Activated naive CD4-positive, alpha-beta T cell treated with anti-CD3 and anti-CD28 coated beads, Interleukin-2, amount 50 U/mL, for 24 hours (primary cell): Measurements from ENCODE around the gene NPRL2.
A peak's percentile ranks its signal among the peaks of the same experiment; 100 is the strongest.

Experiments
- H3K27ac Mint-ChIP-seq: one replicate; pipeline ENCODE4 v1.8.0; 2021; ENCODE audit warnings: mild to moderate bottlenecking, mixed read lengths
- H3K27me3 Mint-ChIP-seq: one replicate; pipeline ENCODE4 v1.8.0; 2021; ENCODE audit warnings: mixed read lengths
- H3K36me3 Mint-ChIP-seq: one replicate; pipeline ENCODE4 v1.8.0; 2021; ENCODE audit warnings: mixed read lengths
- H3K4me1 Mint-ChIP-seq: one replicate; pipeline ENCODE4 v1.8.0; 2021; ENCODE audit warnings: mixed read lengths
- H3K4me3 Mint-ChIP-seq: one replicate; pipeline ENCODE4 v1.8.0; 2021; ENCODE audit warnings: mild to moderate bottlenecking, mixed read lengths
- H3K9me3 Mint-ChIP-seq: one replicate; pipeline ENCODE4 v1.8.0; 2021; ENCODE audit warnings: mixed read lengths

The NPRL2 gene

GRCh38 chr3:50350527-50351322, at the start of gene NPRL2, which contains the start of gene CYB561D2:
Gene NPRL2 (minus strand): TSS chr3:50350775. CDS start chr3:50350652, 123 bp downstream.
Gene CYB561D2 (plus strand): TSS chr3:50350862. CDS start chr3:50351434, 572 bp downstream.
- Mint-ChIP-seq H3K9me3 (no peaks in the 10 kb centered on the region), H3K27ac (peak within 1 kb of the TSS; percentile 91), H3K4me1 (peaks cover 58% of the 10 kb centered on the region), H3K4me3 (peak within 1 kb of the TSS; percentile 90), H3K27me3 (no peaks in the 10 kb centered on the region), H3K36me3 (peaks cover 2% of the 10 kb centered on the region)

DNA sequence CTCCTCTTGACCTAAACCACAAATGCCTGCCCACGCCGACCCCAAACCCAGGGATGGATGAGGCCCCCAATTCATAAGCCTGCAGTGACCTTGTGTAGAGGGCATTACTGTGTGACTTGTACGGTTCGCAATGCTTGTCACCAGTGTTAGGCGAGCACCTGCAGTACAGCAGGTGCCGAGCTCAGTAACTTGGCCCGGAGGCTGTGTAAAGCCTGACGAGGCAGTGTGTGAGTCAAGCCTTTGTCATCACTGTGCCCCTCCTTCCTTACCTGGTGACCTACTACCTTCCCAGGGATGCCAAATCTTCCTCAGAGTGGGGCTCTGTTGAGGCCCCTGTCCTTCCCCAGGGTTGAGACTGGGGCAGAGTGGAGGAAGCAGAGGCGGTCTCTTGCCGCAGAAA, 45.9 kb upstream of the NPRL2 start:
- H3K4me1 Mint-ChIP-seq, result peaks cover 3% of the 10 kb centered on the region
- H3K27me3 Mint-ChIP-seq, result no peaks in the 10 kb centered on the region
- H3K9me3 Mint-ChIP-seq, result no peaks in the 10 kb centered on the region
- no peak overlapping the region for H3K27ac Mint-ChIP-seq
- no peaks in the 10 kb centered on the region for H3K36me3 Mint-ChIP-seq
- no peak overlapping the region for H3K4me3 Mint-ChIP-seq

DNA sequence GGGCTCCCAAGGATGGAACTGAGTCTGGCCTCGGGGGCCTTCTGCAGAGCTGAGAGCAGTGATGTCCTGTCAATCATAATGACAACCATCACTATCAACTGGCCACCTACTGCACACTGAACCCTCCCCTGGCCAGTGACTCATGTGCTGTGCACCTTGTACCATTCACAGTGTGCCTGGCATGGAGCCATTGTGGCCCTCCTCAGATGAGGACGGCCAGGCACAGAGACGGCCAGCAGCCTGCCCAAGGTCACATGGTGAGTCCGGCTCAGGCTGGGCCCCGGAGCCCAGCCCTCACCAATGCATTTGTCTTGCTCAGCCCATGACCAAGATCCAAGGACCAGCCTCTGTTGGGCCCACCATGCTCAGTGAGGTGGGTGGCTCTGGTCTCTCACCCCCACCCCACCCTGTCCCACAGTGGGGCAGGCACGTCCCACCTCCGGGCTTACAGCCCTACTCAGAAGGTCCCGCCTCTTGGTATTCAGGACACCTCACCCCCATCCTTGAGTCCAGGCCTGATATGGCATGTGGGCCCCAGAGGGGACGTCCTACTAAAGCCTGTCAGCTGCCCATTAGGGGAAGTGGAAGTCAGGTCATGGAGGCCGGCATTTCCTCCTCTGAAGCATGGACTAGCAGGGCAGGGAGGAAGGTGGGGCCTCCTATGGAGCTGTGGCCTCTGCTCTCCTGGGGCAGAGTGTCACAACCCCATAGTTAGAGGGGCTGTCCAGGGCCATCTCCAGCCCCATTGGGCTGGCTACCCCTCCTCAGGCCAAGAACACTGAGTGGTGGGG, 44.7 kb upstream of the NPRL2 start:
- Mint-ChIP-seq H3K9me3 (no peaks in the 10 kb centered on the region), H3K27me3 (no peaks in the 10 kb centered on the region), H3K4me3 (no peak overlapping the region), H3K27ac (no peak overlapping the region), H3K4me1 (peaks cover 3% of the 10 kb centered on the region), H3K36me3 (no peaks in the 10 kb centered on the region)

DNA sequence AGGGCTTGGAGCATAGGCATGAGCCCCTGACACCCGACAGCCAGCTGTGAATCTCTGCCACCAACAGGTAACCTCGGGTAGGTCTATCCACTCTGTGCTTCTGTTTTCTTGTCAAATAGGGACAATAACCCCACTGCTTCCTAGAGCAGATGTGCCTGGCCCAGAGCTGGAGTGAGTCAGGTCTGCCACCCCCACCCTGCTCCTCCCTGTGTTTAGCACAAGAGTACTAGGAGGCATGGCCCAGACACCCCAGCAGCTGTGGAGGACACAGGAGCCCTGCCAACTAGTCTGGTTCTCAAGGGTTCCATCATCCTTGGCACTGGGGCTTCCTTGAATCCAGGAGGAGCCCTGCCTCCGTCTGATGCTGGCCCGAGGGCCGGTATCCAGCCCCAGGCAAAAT, 42.5 kb upstream of the NPRL2 start:
- H3K27me3 Mint-ChIP-seq, result no peaks in the 10 kb centered on the region
- H3K27ac Mint-ChIP-seq, result no peak overlapping the region
- peaks cover 3% of the 10 kb centered on the region for H3K4me1 Mint-ChIP-seq
- no peaks in the 10 kb centered on the region for H3K9me3 Mint-ChIP-seq
- no peaks in the 10 kb centered on the region for H3K36me3 Mint-ChIP-seq
- H3K4me3 Mint-ChIP-seq, result no peak overlapping the region

GRCh38 chr3:50392101-50392715, 41.6 kb upstream of the NPRL2 start:
- peaks cover 3% of the 10 kb centered on the region for H3K4me1 Mint-ChIP-seq
- H3K27me3 Mint-ChIP-seq, result no peaks in the 10 kb centered on the region

DNA sequence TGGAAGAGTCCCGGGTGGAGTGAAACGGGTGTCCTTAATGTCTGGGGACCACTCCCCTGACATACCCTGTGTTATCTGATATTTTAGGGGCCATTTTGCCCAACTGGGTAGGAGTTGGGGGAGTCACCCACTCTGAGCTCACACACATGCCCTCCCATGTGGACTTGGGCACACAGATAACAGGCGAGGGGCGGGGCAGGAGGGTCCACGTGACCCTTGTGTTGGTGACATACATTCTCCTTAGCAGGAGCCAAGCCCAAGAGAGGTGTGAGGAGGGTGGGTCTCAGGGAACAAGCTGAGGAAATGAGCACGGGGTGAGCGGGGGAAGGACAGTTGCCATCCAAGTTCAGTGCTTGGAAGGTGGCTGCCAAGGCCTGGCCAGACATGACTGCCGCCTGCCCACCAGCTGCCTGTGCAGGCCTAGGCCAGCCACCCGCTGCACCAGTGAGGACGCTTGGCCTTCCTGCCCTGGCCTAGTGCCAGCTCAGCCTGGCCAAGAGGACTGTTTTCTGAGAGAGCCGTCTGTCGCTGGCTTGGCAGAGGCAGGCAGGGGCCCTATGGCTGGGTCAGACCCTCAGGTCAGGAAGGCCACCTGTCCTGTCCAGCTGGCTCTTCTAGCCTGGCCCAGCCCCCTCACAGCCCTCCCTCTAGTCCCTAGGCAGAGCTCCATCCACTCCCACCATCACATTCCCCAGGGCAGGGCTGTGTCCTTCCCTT, 40.1 kb upstream of the NPRL2 start:
- H3K4me1 Mint-ChIP-seq, result peaks cover 3% of the 10 kb centered on the region
- H3K27me3 Mint-ChIP-seq, result no peaks in the 10 kb centered on the region
- no peak overlapping the region for H3K4me3 Mint-ChIP-seq
- H3K36me3 Mint-ChIP-seq, result no peaks in the 10 kb centered on the region
- no peak overlapping the region for H3K27ac Mint-ChIP-seq
- H3K9me3 Mint-ChIP-seq, result no peaks in the 10 kb centered on the region

More at GRCh38 chr3:50392101-50392715, 41.6 kb upstream of the NPRL2 start:
- Mint-ChIP-seq H3K36me3 (no peaks in the 10 kb centered on the region), H3K27ac (no peak overlapping the region), H3K4me3 (no peak overlapping the region), H3K9me3 (no peaks in the 10 kb centered on the region)

DNA sequence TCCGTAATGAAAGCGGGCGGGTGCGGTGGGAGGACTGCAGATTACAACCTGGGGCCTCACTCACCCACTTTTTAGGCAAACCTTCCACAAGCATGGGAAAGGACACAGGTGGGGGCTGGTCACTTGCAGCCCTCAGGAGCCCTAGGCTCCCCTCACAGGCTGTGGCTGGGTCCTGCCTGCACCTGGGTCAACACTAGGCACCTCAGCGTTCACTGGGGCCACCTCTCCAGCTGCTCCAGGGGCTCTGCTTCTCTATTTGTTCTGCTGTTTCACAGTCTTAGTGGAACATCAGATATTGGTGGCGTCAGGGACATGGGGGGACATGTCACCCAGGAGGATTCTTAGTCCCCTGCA, 38.8 kb upstream of the NPRL2 start:
- Mint-ChIP-seq H3K36me3 (no peaks in the 10 kb centered on the region), H3K4me1 (peaks cover 3% of the 10 kb centered on the region), H3K4me3 (no peak overlapping the region), H3K27me3 (no peaks in the 10 kb centered on the region), H3K27ac (no peak overlapping the region), H3K9me3 (no peaks in the 10 kb centered on the region)

DNA sequence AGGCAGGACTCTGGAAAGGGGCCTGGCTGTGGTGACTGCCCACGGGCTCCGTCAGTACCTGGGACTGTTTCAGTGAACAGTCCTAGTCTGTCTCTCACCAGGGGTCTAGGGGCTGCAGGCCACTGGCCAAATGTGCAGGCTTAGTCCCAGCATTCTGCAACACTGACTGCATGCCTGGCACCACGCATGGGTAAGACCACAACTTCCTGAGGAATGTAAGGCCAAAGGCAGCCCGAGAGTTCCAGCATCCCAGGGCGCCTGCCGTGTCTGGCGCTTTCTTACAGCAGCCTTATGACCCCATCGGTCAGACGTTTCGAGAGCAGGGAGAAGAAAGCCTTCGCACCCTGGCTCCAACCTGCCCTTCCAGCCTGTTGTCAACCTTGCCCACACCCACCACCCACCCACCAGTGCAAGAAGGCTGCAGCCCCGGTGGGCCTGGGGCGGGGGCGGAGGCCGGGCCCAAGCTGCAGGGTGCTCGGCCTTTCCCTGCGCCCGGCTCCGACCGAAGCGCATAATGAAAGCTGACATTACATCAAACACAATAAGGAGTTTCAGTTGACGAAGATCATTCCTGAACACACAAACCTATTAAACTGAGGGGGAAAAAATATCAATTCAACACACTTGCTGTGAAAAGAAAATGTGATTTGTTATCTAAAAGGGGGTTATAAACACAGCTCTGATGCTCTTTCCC, 38.3 kb upstream of the NPRL2 start:
- peaks cover 3% of the 10 kb centered on the region for H3K4me1 Mint-ChIP-seq
- no peaks in the 10 kb centered on the region for H3K9me3 Mint-ChIP-seq
- no peak overlapping the region for H3K4me3 Mint-ChIP-seq
- H3K36me3 Mint-ChIP-seq, result no peaks in the 10 kb centered on the region
- no peak overlapping the region for H3K27ac Mint-ChIP-seq
- no peaks in the 10 kb centered on the region for H3K27me3 Mint-ChIP-seq

DNA sequence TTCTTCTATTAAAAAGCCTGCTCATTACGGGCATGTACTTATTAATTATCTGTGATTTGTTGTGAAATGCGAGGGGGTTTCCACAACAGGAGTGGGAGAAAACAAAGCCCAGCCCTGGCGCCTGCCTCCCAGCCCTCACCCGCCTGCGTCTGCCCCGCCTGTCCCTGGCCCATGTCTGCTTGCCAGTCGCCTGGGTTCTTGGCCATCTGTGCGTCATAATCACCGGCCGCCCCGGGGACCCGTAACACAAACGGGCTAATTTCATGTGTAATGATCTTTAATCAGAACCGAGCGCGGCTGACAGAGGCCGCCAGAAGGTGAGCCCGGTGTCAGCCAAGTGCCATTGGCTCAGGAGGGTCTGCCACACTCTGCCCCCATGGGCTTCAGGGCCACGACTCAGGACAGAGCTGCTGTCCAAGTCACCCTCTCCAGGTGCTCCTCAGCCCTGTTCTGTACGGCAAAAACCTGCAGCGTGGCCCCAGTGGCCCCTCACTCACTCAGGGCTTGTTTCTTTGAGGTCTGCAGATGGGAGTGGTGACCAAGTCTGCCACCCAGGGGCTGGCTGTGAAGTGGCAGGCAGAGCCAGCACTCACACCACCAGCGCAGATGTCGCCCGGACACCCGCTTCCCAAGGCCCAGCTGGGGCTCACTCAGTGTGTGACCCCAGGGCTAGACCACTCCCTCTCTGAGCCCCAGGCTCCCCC, 37.6 kb upstream of the NPRL2 start:
- H3K4me1 Mint-ChIP-seq, result peaks cover 3% of the 10 kb centered on the region
- no peaks in the 10 kb centered on the region for H3K27me3 Mint-ChIP-seq
- H3K9me3 Mint-ChIP-seq, result no peaks in the 10 kb centered on the region
- no peak overlapping the region for H3K4me3 Mint-ChIP-seq
- H3K27ac Mint-ChIP-seq, result no peak overlapping the region
- no peaks in the 10 kb centered on the region for H3K36me3 Mint-ChIP-seq

GRCh38 chr3:50385754-50386153, 35.2 kb upstream of the NPRL2 start:
- H3K36me3 Mint-ChIP-seq, result no peaks in the 10 kb centered on the region
- no peaks in the 10 kb centered on the region for H3K9me3 Mint-ChIP-seq
- H3K4me3 Mint-ChIP-seq, result no peak overlapping the region
- H3K27ac Mint-ChIP-seq, result no peak overlapping the region
- H3K4me1 Mint-ChIP-seq, result no peaks in the 10 kb centered on the region
- no peaks in the 10 kb centered on the region for H3K27me3 Mint-ChIP-seq

DNA sequence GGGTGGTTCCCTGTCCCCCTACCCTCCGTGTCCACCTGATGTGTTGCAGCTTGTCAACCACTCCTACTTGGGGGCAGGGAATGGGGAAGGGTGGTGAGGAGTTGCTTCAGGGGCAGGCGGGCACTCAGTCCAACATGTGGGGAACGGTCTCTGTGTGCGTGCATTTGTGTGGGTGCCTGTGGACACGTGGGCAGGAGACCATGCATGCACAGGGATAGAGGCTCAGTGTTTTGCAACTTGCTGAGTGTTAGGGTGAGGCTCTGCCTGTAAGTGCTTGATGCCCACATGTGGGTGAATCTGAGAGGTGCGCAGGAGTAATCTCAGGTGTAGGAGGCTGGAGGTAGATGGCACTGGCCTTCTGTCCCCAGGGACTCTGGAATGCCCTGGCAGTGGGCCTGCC, 33.2 kb upstream of the NPRL2 start:
- Mint-ChIP-seq H3K4me1 (no peaks in the 10 kb centered on the region), H3K4me3 (no peak overlapping the region), H3K36me3 (no peaks in the 10 kb centered on the region), H3K27ac (no peak overlapping the region), H3K9me3 (no peaks in the 10 kb centered on the region), H3K27me3 (no peaks in the 10 kb centered on the region)

DNA sequence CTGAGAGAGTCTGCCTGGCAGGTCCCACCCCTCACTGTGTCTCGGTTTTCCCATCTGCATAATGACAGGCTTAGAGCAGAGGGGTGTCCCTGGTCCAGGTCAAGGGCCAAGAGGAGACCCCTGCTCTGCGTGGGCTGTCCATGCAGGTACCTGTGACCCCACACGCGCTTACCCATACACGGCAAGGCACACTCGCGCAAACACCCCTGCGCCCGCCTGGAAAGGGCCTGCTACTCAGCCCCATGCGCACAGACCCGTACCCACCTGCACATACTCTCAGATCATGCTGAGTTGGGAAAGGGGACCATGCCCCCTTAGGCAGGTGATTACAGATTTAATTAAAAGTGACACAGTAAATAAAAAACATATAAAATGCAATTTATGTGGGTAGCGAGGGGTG, 32.1 kb upstream of the NPRL2 start:
- Mint-ChIP-seq H3K36me3 (no peaks in the 10 kb centered on the region), H3K9me3 (no peaks in the 10 kb centered on the region), H3K27me3 (no peaks in the 10 kb centered on the region), H3K27ac (no peak overlapping the region), H3K4me1 (no peaks in the 10 kb centered on the region), H3K4me3 (no peak overlapping the region)

GRCh38 chr3:50381383-50381782, 30.8 kb upstream of the NPRL2 start:
- Mint-ChIP-seq H3K4me3 (no peak overlapping the region), H3K9me3 (no peaks in the 10 kb centered on the region), H3K36me3 (no peaks in the 10 kb centered on the region), H3K27me3 (no peaks in the 10 kb centered on the region), H3K27ac (no peak overlapping the region), H3K4me1 (no peaks in the 10 kb centered on the region)

DNA sequence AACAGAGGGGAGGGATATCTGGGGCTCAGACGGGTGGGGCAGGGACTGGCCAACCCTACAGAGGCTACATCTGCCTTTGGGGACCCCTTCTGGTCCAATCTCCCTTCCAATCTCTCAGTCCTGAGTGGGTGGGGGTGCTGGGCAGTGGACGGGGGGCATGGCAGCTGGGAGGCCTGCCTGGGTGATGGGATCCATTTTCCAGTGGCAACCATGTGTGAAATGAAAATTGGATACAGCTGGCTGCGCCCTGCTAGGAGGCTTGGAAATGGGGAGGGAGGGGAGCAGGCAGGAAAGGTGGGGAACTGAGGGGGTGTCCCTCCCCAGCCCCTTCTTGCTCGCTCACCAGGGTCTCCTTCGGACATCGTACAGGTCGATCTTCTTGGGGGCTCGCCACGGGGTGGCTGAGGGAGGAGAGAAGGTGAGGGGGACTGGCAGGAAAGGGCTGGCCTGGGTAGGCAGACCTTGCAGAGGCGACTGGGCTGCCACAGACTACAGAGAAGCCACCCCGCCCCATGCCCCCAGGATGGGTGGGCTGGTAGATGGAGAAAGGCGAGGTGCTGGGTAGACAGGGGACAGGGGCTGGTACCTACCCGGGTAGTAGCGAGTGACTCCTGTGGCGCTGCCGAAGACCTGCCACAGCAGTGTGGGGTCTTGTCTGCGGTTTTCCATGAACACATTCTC, 30.0 kb upstream of the NPRL2 start:
- Mint-ChIP-seq H3K36me3 (no peaks in the 10 kb centered on the region), H3K4me3 (no peak overlapping the region), H3K9me3 (no peaks in the 10 kb centered on the region), H3K27ac (no peak overlapping the region), H3K4me1 (no peaks in the 10 kb centered on the region), H3K27me3 (no peaks in the 10 kb centered on the region)
